ENCODE measurements around the gene GRIA4.

GRIA4 gene

DNA sequence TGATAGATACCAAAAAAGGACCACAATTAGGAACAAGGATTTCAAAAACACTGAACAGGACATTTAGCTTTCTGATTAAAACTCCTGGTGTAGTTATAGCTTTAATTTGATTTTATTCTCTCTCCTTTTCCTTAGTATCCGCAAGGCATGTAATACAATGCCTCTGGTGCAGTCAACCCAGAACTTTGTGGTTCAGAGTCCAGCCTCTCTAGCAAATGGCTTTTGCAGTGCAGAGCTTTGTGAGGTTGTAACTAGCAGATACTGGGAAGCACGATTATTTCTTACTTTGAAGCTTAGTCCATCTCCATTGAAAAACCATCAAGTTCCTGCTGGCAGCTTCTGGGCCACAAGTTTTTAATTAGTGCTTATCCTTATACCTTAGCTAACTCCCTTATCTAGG lies 79.8 kb downstream of the GRIA4 start:
- no peak overlapping the region for H3K4me3 ChIP-seq (ENCODE audit: low read depth, low read length)
- no peak for TF ChIP-seq POLR2A (IDR thresholded peaks at IDR 0.05; ENCODE audit: extremely low read depth, insufficient read length)
- TF ChIP-seq MYC (IDR thresholded peaks at IDR 0.05; ENCODE audit: low read depth, low read length): no peak
- TF ChIP-seq, protein P1, sequence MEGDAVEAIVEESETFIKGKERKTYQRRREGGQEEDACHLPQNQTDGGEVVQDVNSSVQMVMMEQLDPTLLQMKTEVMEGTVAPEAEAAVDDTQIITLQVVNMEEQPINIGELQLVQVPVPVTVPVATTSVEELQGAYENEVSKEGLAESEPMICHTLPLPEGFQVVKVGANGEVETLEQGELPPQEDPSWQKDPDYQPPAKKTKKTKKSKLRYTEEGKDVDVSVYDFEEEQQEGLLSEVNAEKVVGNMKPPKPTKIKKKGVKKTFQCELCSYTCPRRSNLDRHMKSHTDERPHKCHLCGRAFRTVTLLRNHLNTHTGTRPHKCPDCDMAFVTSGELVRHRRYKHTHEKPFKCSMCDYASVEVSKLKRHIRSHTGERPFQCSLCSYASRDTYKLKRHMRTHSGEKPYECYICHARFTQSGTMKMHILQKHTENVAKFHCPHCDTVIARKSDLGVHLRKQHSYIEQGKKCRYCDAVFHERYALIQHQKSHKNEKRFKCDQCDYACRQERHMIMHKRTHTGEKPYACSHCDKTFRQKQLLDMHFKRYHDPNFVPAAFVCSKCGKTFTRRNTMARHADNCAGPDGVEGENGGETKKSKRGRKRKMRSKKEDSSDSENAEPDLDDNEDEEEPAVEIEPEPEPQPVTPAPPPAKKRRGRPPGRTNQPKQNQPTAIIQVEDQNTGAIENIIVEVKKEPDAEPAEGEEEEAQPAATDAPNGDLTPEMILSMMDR (IDR thresholded peaks at IDR 0.05; ENCODE audit: low read depth, low read length): no peak
- TF ChIP-seq, protein P2, sequence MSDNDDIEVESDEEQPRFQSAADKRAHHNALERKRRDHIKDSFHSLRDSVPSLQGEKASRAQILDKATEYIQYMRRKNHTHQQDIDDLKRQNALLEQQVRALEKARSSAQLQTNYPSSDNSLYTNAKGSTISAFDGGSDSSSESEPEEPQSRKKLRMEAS (IDR thresholded peaks at IDR 0.05; ENCODE audit: low read depth, low read length): no peak
- no peak for DNase-seq (ENCODE audit: low read depth)

DNA sequence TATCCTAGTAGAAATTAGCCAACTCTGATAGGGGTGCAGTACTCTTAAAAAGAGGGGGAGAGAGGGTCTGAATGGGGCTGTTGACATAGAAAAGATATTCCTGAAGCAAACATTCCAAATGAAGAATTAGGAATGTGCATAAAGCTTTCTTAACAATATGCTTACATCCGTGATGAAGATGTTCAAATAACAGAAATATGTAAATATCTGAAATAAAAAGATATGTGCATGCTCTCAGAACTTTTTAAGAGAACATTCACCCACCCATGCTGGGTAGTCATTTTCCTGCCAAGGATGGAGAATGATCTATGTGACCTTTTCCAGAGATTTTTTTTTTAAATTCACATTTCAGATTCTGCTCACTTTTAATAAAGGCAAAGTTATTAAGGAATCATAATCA lies 80.6 kb downstream of the GRIA4 start:
- no peak for TF ChIP-seq MYC (IDR thresholded peaks at IDR 0.05; ENCODE audit: low read depth, low read length)
- TF ChIP-seq, protein P1 (IDR thresholded peaks at IDR 0.05; ENCODE audit: low read depth, low read length): no peak
- TF ChIP-seq, protein P2 (IDR thresholded peaks at IDR 0.05; ENCODE audit: low read depth, low read length): no peak
- no peak for TF ChIP-seq POLR2A (IDR thresholded peaks at IDR 0.05; ENCODE audit: extremely low read depth, insufficient read length)
- no peak overlapping the region for H3K4me3 ChIP-seq (ENCODE audit: low read depth, low read length)
- DNase-seq (ENCODE audit: low read depth): no peak

DNA sequence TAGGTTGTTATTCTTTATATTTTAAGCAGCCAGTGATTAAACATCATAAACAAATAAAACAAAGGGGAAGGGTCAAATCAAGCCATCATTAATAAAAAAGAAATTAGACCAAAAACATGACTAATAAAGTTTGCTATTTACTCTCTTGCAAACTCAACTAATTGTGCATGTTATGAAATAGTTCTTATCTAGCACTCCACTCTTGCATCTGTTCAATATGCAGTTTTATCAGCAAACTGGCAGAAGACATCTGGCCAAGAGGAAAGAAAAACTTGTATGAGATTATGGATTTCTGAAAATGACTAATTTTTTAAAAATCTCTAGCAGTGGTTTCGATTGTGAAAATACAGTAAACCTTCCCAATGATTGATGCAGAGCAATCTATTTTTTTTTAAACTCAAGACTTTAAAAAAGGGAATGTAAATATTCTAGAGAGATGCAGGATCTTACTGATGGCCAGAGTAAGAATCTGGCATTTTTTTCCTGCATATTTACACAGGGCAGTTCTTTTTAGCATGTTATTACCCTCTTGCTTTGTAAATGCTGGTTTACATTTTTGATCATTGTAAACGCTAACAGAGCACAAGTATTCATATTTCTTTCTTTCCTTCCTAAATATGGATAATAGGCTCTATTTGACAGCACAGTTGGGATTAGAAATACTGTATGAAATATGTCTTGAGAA lies 83.3 kb downstream of the GRIA4 start:
- H3K4me3 ChIP-seq (ENCODE audit: low read depth, low read length): no peak overlapping the region
- TF ChIP-seq, protein P2 (IDR thresholded peaks at IDR 0.05; ENCODE audit: low read depth, low read length): no peak
- TF ChIP-seq, protein P1 (IDR thresholded peaks at IDR 0.05; ENCODE audit: low read depth, low read length): no peak
- TF ChIP-seq MYC (IDR thresholded peaks at IDR 0.05; ENCODE audit: low read depth, low read length) (no peak), POLR2A (IDR thresholded peaks at IDR 0.05; ENCODE audit: extremely low read depth, insufficient read length) (no peak)
- DNase-seq (ENCODE audit: low read depth): no peak

DNA sequence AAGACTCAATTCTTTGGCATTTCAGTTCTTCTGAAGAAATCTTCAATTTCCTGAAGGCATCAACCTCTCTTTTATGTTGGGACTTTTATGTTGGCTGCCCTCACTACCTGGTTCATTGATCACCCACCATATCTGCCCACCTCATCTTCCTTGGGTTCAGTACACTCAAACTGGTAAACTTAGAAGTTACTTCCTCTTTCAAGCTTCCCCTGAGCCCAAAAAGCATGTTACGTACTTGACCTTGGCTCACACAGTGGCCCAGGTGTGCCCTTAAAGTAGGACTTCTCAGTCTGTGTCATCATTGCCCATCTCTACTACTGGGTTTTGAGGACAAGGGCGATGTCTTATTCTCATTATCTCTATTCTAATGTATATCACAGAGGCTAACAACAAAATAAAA lies 86.1 kb downstream of the GRIA4 start:
- H3K4me3 ChIP-seq (ENCODE audit: low read depth, low read length): no peak overlapping the region
- no peak for DNase-seq (ENCODE audit: low read depth)
- TF ChIP-seq, protein P2 (IDR thresholded peaks at IDR 0.05; ENCODE audit: low read depth, low read length): no peak
- TF ChIP-seq, protein P1 (IDR thresholded peaks at IDR 0.05; ENCODE audit: low read depth, low read length): no peak
- TF ChIP-seq MYC (IDR thresholded peaks at IDR 0.05; ENCODE audit: low read depth, low read length): no peak

DNA sequence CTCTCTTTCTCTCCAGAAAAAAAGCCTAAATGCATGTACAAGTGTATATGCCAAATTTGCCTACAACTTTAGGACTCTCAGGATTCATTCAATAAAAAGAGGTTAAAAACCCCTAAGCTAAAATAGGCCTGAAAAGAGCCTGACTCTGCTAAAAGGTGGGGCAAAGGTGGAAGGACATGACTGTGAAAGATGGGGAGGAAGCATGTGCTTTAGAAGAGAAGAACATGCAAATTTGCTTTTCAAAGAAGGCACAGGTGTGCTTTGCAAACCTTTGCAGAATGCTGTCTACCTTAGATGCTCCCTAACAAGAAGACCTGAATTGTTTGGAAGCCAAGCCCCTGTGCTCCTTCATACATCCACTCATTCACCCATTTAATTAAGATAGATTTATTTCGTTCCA lies 87.4 kb downstream of the GRIA4 start:
- H3K4me3 ChIP-seq (ENCODE audit: low read depth, low read length): no peak overlapping the region
- TF ChIP-seq MYC (IDR thresholded peaks at IDR 0.05; ENCODE audit: low read depth, low read length) (no peak), POLR2A (IDR thresholded peaks at IDR 0.05; ENCODE audit: extremely low read depth, insufficient read length) (no peak)
- TF ChIP-seq, protein P2 (IDR thresholded peaks at IDR 0.05; ENCODE audit: low read depth, low read length): no peak
- TF ChIP-seq, protein P1 (IDR thresholded peaks at IDR 0.05; ENCODE audit: low read depth, low read length): no peak
- DNase-seq (ENCODE audit: low read depth): no peak

All from NB4 (cell line).